Gastrocnemius medialis (tissue), 4 donors: Measurements from ENCODE around the gene PLCG2. TPM values are rescaled to one million over a fixed set of nuclear protein-coding genes. Genes with fewer than 3 reads are reported as not detected.

Source experiments
- ATAC-seq, 2 donors: fragments of 150-250 bp; one replicate each; pipeline ENCODE4 v1.9.1; 2016
- DNase-seq, 2 donors: peaks; one replicate each; pipeline ENCODE4 v3.0.0-alpha.2; 2019
- H3K27ac ChIP-seq, 4 donors: fragments of 200-600 bp; sonication (generic); 1 replicate in 1 of 4; 2 replicates in 3 of 4; pipeline ENCODE4 v1.5.1; 2016 to 2018; ENCODE audit warnings: mild to moderate bottlenecking in 2 of 4, moderate library complexity in 1 of 4
- H3K27me3 ChIP-seq, 3 donors: fragments of 200-600 bp; sonication (generic) in 2 of 3; 1 replicate in 1 of 3; 2 replicates in 2 of 3; pipeline versions ENCODE4 v1.5.1 to v1.6.0; 2016 to 2019; ENCODE audit warnings: mild to moderate bottlenecking in 1 of 3, moderate library complexity in 1 of 3
- H3K36me3 ChIP-seq, 2 donors: fragments of 200-600 bp; sonication (generic) in 1 of 2; one replicate each; pipeline ENCODE4 v1.5.1; 2017 to 2018
- H3K4me1 ChIP-seq, 2 donors: fragments of 200-600 bp; sonication (generic) in 1 of 2; one replicate each; pipeline ENCODE4 v1.5.1; 2016 to 2017; ENCODE audit warnings: mild to moderate bottlenecking in 2 of 2
- H3K4me3 ChIP-seq, 4 donors: fragments of 200-600 bp; sonication (generic) in 3 of 4; 1 replicate in 1 of 4; 2 replicates in 3 of 4; pipeline ENCODE4 v1.5.1; 2016 to 2019; ENCODE audit warnings: mild to moderate bottlenecking in 2 of 4
- H3K9me3 ChIP-seq, 3 donors: fragments of 200-600 bp; sonication (generic) in 2 of 3; 1 replicate in 1 of 3; 2 replicates in 2 of 3; pipeline ENCODE4 v1.5.1; 2016 to 2019
- POLR2A ChIP-seq, 2 donors: fragments of 450-650 bp; IDR thresholded peaks; one replicate each; pipeline ENCODE4 v1.6.1; 2017; ENCODE audit warnings: antibody characterized with exemption in 2 of 2, mild to moderate bottlenecking in 2 of 2, moderate library complexity in 2 of 2
- in situ Hi-C, 4 donors: fragments of 200-750 bp; cut with MboI; loops; one replicate each; pipeline versions ENCODE4 v1.15.0 to v1.8.0; 2017; ENCODE audit warnings: low sequenced_read_pairs in 4 of 4
- intact Hi-C: fragments of 100-400 bp; cut with DNase I; formaldehyde crosslinking; loops from one replicate; pipeline ENCODE4 v1.15.1; 2023; ENCODE audit warnings: low total_unique reads
- total RNA-seq, 4 donors: library from RNA; depleted of rRNA; stranded (reverse); fragments of >200 nt; gene quantifications; one replicate each; pipeline versions ENCODE4 v1.1.0 to v1.2.3, GENCODE V29; 2016
- TF ChIP-seq, protein P1 (sequence below), 5 experiments: fragments of 450-650 bp in 3 of 5; fragments of 200-600 bp in 2 of 5; sonication (generic) in 2 of 5; IDR thresholded peaks in 4 of 5; conservative IDR thresholded peaks in 1 of 5; 1 replicate in 4 of 5; 2 replicates in 1 of 5; pipeline ENCODE4 v1.5.1; 2016 to 2019; ENCODE audit warnings: antibody characterized with exemption in 5 of 5, mild to moderate bottlenecking in 3 of 5, moderate library complexity in 3 of 5

Gene PLCG2
- total RNA-seq, 4 donors from 2014 or later: 1.8 to 3.0 (median 2.1) TPM

DNA sequence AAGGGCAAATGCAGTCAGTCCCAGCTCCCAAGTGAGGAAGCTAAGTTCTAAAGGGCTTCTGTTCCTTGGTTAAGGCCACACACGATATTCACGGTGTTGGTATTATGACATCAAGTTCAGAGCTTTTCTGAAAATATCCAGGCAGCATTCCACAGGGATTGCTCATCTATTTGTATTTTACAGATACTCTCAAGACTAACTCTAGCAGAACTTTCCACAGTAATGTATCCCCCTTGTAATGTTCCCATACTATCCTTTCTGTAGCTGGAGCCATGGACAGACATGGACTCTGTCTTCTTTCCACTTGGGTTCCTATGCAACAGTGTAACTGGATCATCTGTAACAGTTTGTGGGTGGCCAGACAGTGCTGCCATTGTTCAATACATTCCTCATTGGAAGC, 218.6 kb downstream of the PLCG2 start:
- Histone ChIP-seq H3K4me3 (no peak overlapping the region), H3K27ac (no peak overlapping the region), H3K4me1 (no peaks in the 10 kb centered on the region), H3K9me3 (no peaks in the 10 kb centered on the region), H3K36me3 (no peaks in the 10 kb centered on the region), H3K27me3 (no peaks in the 10 kb centered on the region)
- intact Hi-C loops (no loop called here), in situ Hi-C loops (no loop called here)
- ATAC-seq (no peak), DNase-seq (no peak)
- TF ChIP-seq POLR2A (IDR thresholded peaks at IDR 0.05): no peak
- TF ChIP-seq, protein P1, sequence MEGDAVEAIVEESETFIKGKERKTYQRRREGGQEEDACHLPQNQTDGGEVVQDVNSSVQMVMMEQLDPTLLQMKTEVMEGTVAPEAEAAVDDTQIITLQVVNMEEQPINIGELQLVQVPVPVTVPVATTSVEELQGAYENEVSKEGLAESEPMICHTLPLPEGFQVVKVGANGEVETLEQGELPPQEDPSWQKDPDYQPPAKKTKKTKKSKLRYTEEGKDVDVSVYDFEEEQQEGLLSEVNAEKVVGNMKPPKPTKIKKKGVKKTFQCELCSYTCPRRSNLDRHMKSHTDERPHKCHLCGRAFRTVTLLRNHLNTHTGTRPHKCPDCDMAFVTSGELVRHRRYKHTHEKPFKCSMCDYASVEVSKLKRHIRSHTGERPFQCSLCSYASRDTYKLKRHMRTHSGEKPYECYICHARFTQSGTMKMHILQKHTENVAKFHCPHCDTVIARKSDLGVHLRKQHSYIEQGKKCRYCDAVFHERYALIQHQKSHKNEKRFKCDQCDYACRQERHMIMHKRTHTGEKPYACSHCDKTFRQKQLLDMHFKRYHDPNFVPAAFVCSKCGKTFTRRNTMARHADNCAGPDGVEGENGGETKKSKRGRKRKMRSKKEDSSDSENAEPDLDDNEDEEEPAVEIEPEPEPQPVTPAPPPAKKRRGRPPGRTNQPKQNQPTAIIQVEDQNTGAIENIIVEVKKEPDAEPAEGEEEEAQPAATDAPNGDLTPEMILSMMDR (IDR thresholded peaks at IDR 0.05 in 4 of 5, conservative IDR thresholded peaks at IDR 0.05 in 1 of 5): no peak

DNA sequence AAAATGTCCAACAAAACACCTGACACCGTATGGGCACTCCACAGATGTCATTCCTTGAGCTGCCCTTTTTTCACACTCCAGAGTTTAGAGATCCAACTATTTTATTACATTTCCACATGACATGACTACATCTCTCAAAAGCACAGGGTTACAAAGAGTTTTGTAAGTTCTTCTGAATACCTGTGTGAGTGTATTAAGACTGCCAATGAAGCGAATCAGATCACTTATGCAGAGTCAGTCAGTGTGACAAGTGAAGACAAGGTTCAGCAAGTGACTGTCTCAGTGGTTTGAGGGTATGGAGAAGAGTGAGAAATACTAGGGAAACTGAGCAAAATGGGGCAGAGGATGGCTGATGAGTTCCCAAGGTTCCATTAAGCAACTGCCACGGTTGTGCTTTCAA, 223.7 kb downstream of the PLCG2 start:
- ATAC-seq: no peak
- intact Hi-C loops (no loop called here), in situ Hi-C loops (loop anchor here in 1 of 4 donors (25.0 kb wide), 1 partner anchor 109 kb away; no protein-coding TSS in a partner anchor)
- H3K36me3 ChIP-seq: no peaks in the 10 kb centered on the region
- DNase-seq: no peak
- no peaks in the 10 kb centered on the region for H3K9me3 ChIP-seq
- no peak overlapping the region for H3K27ac ChIP-seq
- TF ChIP-seq, protein P1 (IDR thresholded peaks at IDR 0.05 in 4 of 5, conservative IDR thresholded peaks at IDR 0.05 in 1 of 5): no peak
- no peak for TF ChIP-seq POLR2A (IDR thresholded peaks at IDR 0.05)
- no peaks in the 10 kb centered on the region for H3K4me1 ChIP-seq
- no peaks in the 10 kb centered on the region for H3K27me3 ChIP-seq
- H3K4me3 ChIP-seq: no peak overlapping the region

DNA sequence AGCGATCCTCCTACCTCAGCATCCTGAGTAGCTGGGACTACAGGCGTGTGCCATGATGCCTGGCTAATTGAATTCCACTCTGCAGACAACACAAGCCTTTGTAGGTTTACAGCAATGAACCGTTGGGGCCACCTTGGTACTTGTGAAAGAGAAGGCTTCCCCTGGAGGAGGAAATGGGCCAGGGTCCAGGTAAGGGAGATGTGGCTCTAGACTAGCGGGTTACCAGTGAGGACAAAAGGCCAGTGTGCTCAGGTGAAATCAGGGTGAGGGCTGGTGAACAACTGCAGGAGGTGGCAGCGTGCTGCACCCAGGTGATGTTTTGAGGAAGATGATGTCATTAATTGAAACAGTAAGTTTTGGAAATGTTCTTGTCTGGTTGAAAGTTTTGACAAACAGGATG, 225.5 kb downstream of the PLCG2 start:
- Histone ChIP-seq H3K4me3 (no peak overlapping the region), H3K9me3 (no peaks in the 10 kb centered on the region), H3K27me3 (no peaks in the 10 kb centered on the region), H3K36me3 (no peaks in the 10 kb centered on the region), H3K4me1 (no peaks in the 10 kb centered on the region), H3K27ac (no peak overlapping the region)
- in situ Hi-C loops: loop anchor here in 1 of 4 donors (25.0 kb wide), 1 partner anchor 108 kb away; no protein-coding TSS in a partner anchor
- DNase-seq (no peak), ATAC-seq (no peak)
- intact Hi-C loops: no loop called here
- TF ChIP-seq, protein P1 (IDR thresholded peaks at IDR 0.05 in 4 of 5, conservative IDR thresholded peaks at IDR 0.05 in 1 of 5): no peak
- no peak for TF ChIP-seq POLR2A (IDR thresholded peaks at IDR 0.05)

DNA sequence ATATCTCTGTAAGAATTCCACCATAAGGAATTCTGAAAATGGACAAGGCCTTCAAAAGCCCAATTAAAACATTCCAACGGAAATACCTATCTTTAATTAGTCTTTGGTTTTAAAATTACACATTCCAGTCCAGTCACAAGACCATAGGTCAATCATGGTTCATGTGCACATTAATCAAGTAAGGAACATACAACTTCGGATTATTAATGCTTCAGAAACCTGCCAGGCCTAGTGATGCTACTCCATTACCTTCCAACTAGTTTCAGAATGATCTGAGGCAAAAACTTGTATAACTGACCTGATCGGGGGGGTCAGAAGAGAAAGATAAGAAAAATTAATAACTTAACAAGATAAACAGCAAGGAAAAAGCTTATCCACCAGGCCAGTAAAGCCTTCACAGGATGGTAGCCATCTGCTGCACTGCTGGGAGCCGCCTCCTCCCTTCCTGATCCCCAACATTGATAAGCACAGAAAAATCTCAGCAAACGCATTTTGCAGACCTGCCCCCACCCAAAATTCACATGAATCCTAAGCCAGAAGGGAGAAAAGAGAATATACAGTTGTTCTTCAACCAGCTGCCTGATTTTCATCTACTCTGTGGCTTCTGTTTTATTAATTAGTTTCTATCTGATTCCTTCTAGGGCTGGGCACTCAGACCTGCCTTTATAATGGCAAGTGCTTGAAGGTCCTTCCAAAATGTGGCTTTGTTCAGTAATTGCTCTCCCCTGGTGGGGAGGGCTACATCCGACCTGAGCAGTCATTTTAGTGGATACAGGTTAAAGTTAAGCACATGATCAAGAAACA, 226.1 kb downstream of the PLCG2 start:
- in situ Hi-C loops (loop anchor here in 1 of 4 donors (25.0 kb wide), 1 partner anchor 107 kb away; no protein-coding TSS in a partner anchor), intact Hi-C loops (no loop called here)
- DNase-seq (no peak), ATAC-seq (no peak)
- Histone ChIP-seq H3K4me1 (no peaks in the 10 kb centered on the region), H3K36me3 (no peaks in the 10 kb centered on the region), H3K27me3 (no peaks in the 10 kb centered on the region), H3K9me3 (no peaks in the 10 kb centered on the region), H3K27ac (no peak overlapping the region), H3K4me3 (no peak overlapping the region)
- no peak for TF ChIP-seq POLR2A (IDR thresholded peaks at IDR 0.05)
- TF ChIP-seq, protein P1 (IDR thresholded peaks at IDR 0.05 in 4 of 5, conservative IDR thresholded peaks at IDR 0.05 in 1 of 5): no peak
